ENCODE results near the gene COL4A2. TPM values are rescaled to one million over a fixed set of nuclear protein-coding genes. Genes with fewer than 3 reads are reported as not detected.
A peak's percentile ranks its signal among the peaks of the same experiment; 100 is the strongest.

COL4A2 gene
- total RNA-seq, 1 experiment from 2014 or later: 66.0 TPM

DNA sequence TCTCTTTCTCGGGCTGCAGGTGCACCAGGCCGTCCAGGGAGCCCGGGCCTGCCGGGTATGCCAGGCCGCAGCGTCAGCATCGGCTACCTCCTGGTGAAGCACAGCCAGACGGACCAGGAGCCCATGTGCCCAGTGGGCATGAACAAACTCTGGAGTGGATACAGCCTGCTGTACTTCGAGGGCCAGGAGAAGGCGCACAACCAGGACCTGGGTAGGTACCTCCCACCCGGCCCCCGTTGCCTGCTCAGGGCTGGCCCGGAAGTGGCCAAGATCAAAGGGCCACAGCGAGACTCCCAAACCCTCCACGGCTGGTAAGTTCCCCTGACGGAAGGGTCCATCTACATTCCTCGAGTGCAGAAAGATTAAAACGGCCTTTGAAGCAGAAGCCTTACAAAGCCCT lies 199.3 kb downstream of the COL4A2 start:
- Mint-ChIP-seq H3K27me3 (ENCODE audit: insufficient read depth, unreplicated experiment) (no peaks in the 10 kb centered on the region), H3K4me1 (ENCODE audit: insufficient read depth, unreplicated experiment) (peaks cover 10% of the 10 kb centered on the region), H3K36me3 (ENCODE audit: insufficient read depth, unreplicated experiment) (peaks cover 36% of the 10 kb centered on the region), H3K4me3 (ENCODE audit: unreplicated experiment) (no peak overlapping the region), H3K9me3 (ENCODE audit: unreplicated experiment) (no peaks in the 10 kb centered on the region), H3K27ac (ENCODE audit: low read depth, unreplicated experiment) (no peak overlapping the region)
- TF ChIP-seq CTCF (IDR thresholded peaks at IDR 0.05; ENCODE audit: unreplicated experiment): no peak
- DNase-seq (ENCODE audit: unreplicated experiment): no peak
- intact Hi-C loops (cut with micrococcal nuclease): no loop called here
- BruUV-seq (replicated peaks): no TSS peak
- ChIA-PET CTCF (no interaction called here), POLR2A (no interaction called here)

- Mint-ChIP-seq H3K4me1 (ENCODE audit: insufficient read depth, unreplicated experiment) (peaks cover 10% of the 10 kb centered on the region), H3K9me3 (ENCODE audit: unreplicated experiment) (no peaks in the 10 kb centered on the region), H3K27ac (ENCODE audit: low read depth, unreplicated experiment) (no peak overlapping the region), H3K36me3 (ENCODE audit: insufficient read depth, unreplicated experiment) (peaks cover 34% of the 10 kb centered on the region), H3K27me3 (ENCODE audit: insufficient read depth, unreplicated experiment) (no peaks in the 10 kb centered on the region), H3K4me3 (ENCODE audit: unreplicated experiment) (no peak overlapping the region)
- ChIA-PET POLR2A (interaction anchor here (0.6 to 1.9 kb wide), 4 partner anchors 18 to 55 kb away, joined by 3 to 6 read pairs (median 4); partner anchors contain the start of gene RAB20), CTCF (interaction anchor here (0.9 kb wide), 1 partner anchor 52 kb away, joined by 3 read pairs; no protein-coding TSS in a partner anchor)
- intact Hi-C loops (cut with micrococcal nuclease): no loop called here
- no TSS peak for BruUV-seq (replicated peaks)
- TF ChIP-seq CTCF (IDR thresholded peaks at IDR 0.05; ENCODE audit: unreplicated experiment): no peak
- DNase-seq (ENCODE audit: unreplicated experiment): peak; percentile 88
Observed at GRCh38 chr13:110506859-110507566, 199.9 kb downstream of the COL4A2 start.

DNA sequence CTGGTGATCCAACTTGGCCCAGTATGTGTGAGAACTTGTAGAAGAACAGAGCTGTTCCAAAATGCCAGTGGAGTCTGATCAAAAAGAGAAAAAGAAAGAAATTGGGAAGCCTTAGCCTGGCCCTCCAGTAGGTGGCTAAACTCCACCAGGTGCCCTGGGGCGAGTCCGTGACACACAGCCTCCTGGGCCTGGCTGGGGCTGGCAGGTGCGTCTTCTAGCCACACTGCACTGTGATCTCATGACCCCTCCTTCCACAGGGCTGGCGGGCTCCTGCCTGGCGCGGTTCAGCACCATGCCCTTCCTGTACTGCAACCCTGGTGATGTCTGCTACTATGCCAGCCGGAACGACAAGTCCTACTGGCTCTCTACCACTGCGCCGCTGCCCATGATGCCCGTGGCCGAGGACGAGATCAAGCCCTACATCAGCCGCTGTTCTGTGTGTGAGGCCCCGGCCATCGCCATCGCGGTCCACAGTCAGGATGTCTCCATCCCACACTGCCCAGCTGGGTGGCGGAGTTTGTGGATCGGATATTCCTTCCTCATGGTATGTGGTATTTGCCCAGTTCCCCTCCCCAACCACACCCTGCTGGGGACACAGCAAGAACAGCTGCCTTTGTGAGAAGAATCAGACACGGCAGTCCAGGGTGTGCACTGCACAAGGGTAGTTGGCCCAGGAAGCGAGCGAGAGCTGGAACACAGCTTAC lies 200.7 kb downstream of the COL4A2 start:
- no peak for TF ChIP-seq CTCF (IDR thresholded peaks at IDR 0.05; ENCODE audit: unreplicated experiment)
- BruUV-seq (replicated peaks): no TSS peak
- Mint-ChIP-seq H3K36me3 (ENCODE audit: insufficient read depth, unreplicated experiment) (peaks cover 26% of the 10 kb centered on the region), H3K9me3 (ENCODE audit: unreplicated experiment) (no peaks in the 10 kb centered on the region), H3K4me3 (ENCODE audit: unreplicated experiment) (no peak overlapping the region), H3K4me1 (ENCODE audit: insufficient read depth, unreplicated experiment) (peaks cover 10% of the 10 kb centered on the region), H3K27me3 (ENCODE audit: insufficient read depth, unreplicated experiment) (no peaks in the 10 kb centered on the region), H3K27ac (ENCODE audit: low read depth, unreplicated experiment) (no peak overlapping the region)
- peak; percentile 14 for DNase-seq (ENCODE audit: unreplicated experiment)
- ChIA-PET POLR2A (interaction anchor here (0.6 to 1.9 kb wide), 4 partner anchors 17 to 559 kb away, joined by 3 to 6 read pairs (median 4); partner anchors contain the start of gene RAB20), CTCF (interaction anchor here (0.7 to 0.9 kb wide), 3 partner anchors 10 to 86 kb away, joined by 3 read pairs; no protein-coding TSS in a partner anchor)
- intact Hi-C loops (cut with micrococcal nuclease): no loop called here

GRCh38 chr13:110509478-110509926 lies 202.4 kb downstream of the COL4A2 start:
- CTCF ChIA-PET: interaction anchor here (1.2 kb wide), 1 partner anchor 54 kb away, joined by 3 read pairs; no protein-coding TSS in a partner anchor
- TF ChIP-seq CTCF (IDR thresholded peaks at IDR 0.05; ENCODE audit: unreplicated experiment): no peak
- H3K36me3 Mint-ChIP-seq (ENCODE audit: insufficient read depth, unreplicated experiment): peaks cover 26% of the 10 kb centered on the region

More at GRCh38 chr13:110509478-110509926, 202.4 kb downstream of the COL4A2 start:
- Mint-ChIP-seq H3K9me3 (ENCODE audit: unreplicated experiment) (no peaks in the 10 kb centered on the region), H3K4me3 (ENCODE audit: unreplicated experiment) (no peak overlapping the region), H3K27ac (ENCODE audit: low read depth, unreplicated experiment) (no peak overlapping the region), H3K27me3 (ENCODE audit: insufficient read depth, unreplicated experiment) (no peaks in the 10 kb centered on the region), H3K4me1 (ENCODE audit: insufficient read depth, unreplicated experiment) (peaks cover 10% of the 10 kb centered on the region)
- DNase-seq (ENCODE audit: unreplicated experiment): no peak
- BruUV-seq (replicated peaks): no TSS peak
- POLR2A ChIA-PET: no interaction called here
- intact Hi-C loops (cut with micrococcal nuclease): no loop called here
